ENCODE measurements around the gene CTBP1. TPM values are rescaled to one million over a fixed set of nuclear protein-coding genes. Genes with fewer than 3 reads are reported as not detected.

The CTBP1 gene
- total RNA-seq, 1 experiment from 2014 or later = 184 TPM

- no peaks in the 10 kb centered on the region for H3K9me3 Mint-ChIP-seq (ENCODE audit: unreplicated experiment)
- H3K4me3 ChIP-seq (ENCODE audit: low read depth, low read length) = no peak overlapping the region
- no peaks in the 10 kb centered on the region for H3K27me3 Mint-ChIP-seq (ENCODE audit: insufficient read depth, unreplicated experiment)
- no peaks in the 10 kb centered on the region for H3K9me3 ChIP-seq
- no peak overlapping the region for H3K27ac Mint-ChIP-seq (ENCODE audit: unreplicated experiment)
- TF ChIP-seq CTCF (IDR thresholded peaks at IDR 0.05; ENCODE audit: insufficient read depth in 1 of 2, low read depth in 1 of 2, low read length in 1 of 2, severe bottlenecking in 1 of 2, unreplicated experiment in 1 of 2) = no peak
- ChIA-PET POLR2A (no interaction called here), CTCF (no interaction called here)
- no peak overlapping the region for H3K4me3 Mint-ChIP-seq (ENCODE audit: unreplicated experiment)
- no TSS peak for BruUV-seq (replicated peaks)
- no peaks in the 10 kb centered on the region for H3K27me3 ChIP-seq (replicated peaks; ENCODE audit: control insufficient read depth, insufficient read depth, low read length)
- intact Hi-C loops (cut with micrococcal nuclease; ENCODE audit: unreplicated experiment) = no loop called here
- DNase-seq = no peak
- no peaks in the 10 kb centered on the region for H3K4me1 ChIP-seq
- peaks cover 4% of the 10 kb centered on the region for H3K36me3 ChIP-seq (ENCODE audit: control insufficient read depth, insufficient read depth, low read length)
- H3K36me3 Mint-ChIP-seq (ENCODE audit: insufficient read depth, unreplicated experiment) = peaks cover 65% of the 10 kb centered on the region
- no peaks in the 10 kb centered on the region for H3K4me1 Mint-ChIP-seq (ENCODE audit: low read depth, unreplicated experiment)
These were observed 12.8 kb downstream of the CTBP1 start for GRCh38 chr4:1236103-1236641.

- no peak for DNase-seq
- H3K36me3 ChIP-seq (ENCODE audit: control insufficient read depth, insufficient read depth, low read length) = peaks cover 4% of the 10 kb centered on the region
- no peak overlapping the region for H3K27ac Mint-ChIP-seq (ENCODE audit: unreplicated experiment)
- H3K36me3 Mint-ChIP-seq (ENCODE audit: insufficient read depth, unreplicated experiment) = peaks cover 65% of the 10 kb centered on the region
- no peak overlapping the region for H3K4me3 ChIP-seq (ENCODE audit: low read depth, low read length)
- no peaks in the 10 kb centered on the region for H3K27me3 Mint-ChIP-seq (ENCODE audit: insufficient read depth, unreplicated experiment)
- no peak overlapping the region for H3K4me3 Mint-ChIP-seq (ENCODE audit: unreplicated experiment)
- ChIA-PET POLR2A (no interaction called here), CTCF (no interaction called here)
- no peaks in the 10 kb centered on the region for H3K9me3 ChIP-seq
- H3K9me3 Mint-ChIP-seq (ENCODE audit: unreplicated experiment) = no peaks in the 10 kb centered on the region
- no TSS peak for BruUV-seq (replicated peaks)
- no peaks in the 10 kb centered on the region for H3K4me1 Mint-ChIP-seq (ENCODE audit: low read depth, unreplicated experiment)
- no peaks in the 10 kb centered on the region for H3K27me3 ChIP-seq (replicated peaks; ENCODE audit: control insufficient read depth, insufficient read depth, low read length)
- intact Hi-C loops (cut with micrococcal nuclease; ENCODE audit: unreplicated experiment) = no loop called here
- H3K4me1 ChIP-seq = no peaks in the 10 kb centered on the region
- no peak for TF ChIP-seq CTCF (IDR thresholded peaks at IDR 0.05; ENCODE audit: insufficient read depth in 1 of 2, low read depth in 1 of 2, low read length in 1 of 2, severe bottlenecking in 1 of 2, unreplicated experiment in 1 of 2)
These were observed 13.4 kb downstream of the CTBP1 start for GRCh38 chr4:1235381-1236102.

- ChIA-PET CTCF (no interaction called here), POLR2A (no interaction called here)
- no peaks in the 10 kb centered on the region for H3K4me1 Mint-ChIP-seq (ENCODE audit: low read depth, unreplicated experiment)
- intact Hi-C loops (cut with micrococcal nuclease; ENCODE audit: unreplicated experiment) = no loop called here
- BruUV-seq (replicated peaks) = no TSS peak
- H3K27me3 Mint-ChIP-seq (ENCODE audit: insufficient read depth, unreplicated experiment) = no peaks in the 10 kb centered on the region
- H3K27ac Mint-ChIP-seq (ENCODE audit: unreplicated experiment) = no peak overlapping the region
- H3K4me1 ChIP-seq = no peaks in the 10 kb centered on the region
- no peak overlapping the region for H3K4me3 ChIP-seq (ENCODE audit: low read depth, low read length)
- TF ChIP-seq CTCF (IDR thresholded peaks at IDR 0.05; ENCODE audit: insufficient read depth in 1 of 2, low read depth in 1 of 2, low read length in 1 of 2, severe bottlenecking in 1 of 2, unreplicated experiment in 1 of 2) = no peak
- peaks cover 67% of the 10 kb centered on the region for H3K36me3 Mint-ChIP-seq (ENCODE audit: insufficient read depth, unreplicated experiment)
- H3K36me3 ChIP-seq (ENCODE audit: control insufficient read depth, insufficient read depth, low read length) = peaks cover 4% of the 10 kb centered on the region
- no peak overlapping the region for H3K4me3 Mint-ChIP-seq (ENCODE audit: unreplicated experiment)
- no peaks in the 10 kb centered on the region for H3K27me3 ChIP-seq (replicated peaks; ENCODE audit: control insufficient read depth, insufficient read depth, low read length)
- no peak for DNase-seq
- H3K9me3 Mint-ChIP-seq (ENCODE audit: unreplicated experiment) = no peaks in the 10 kb centered on the region
- no peaks in the 10 kb centered on the region for H3K9me3 ChIP-seq
These were observed 14.1 kb downstream of the CTBP1 start for GRCh38 chr4:1234811-1235292.

Data from Caco-2 (cell line).